NCI-H2196 (cell line): Measurements from ENCODE around the gene SLC39A11.
"Not testable (repeated sequence)": the region's sequence is repeated elsewhere in the genome, so short reads cannot be mapped to it uniquely, and the experiment has no call there.

Experiments used
- DNase-seq: peaks from one replicate; lab custom pipeline; 2025; ENCODE audit not compliant: unreplicated experiment; lab: John Stamatoyannopoulos, UW

Gene SLC39A11, protein sequence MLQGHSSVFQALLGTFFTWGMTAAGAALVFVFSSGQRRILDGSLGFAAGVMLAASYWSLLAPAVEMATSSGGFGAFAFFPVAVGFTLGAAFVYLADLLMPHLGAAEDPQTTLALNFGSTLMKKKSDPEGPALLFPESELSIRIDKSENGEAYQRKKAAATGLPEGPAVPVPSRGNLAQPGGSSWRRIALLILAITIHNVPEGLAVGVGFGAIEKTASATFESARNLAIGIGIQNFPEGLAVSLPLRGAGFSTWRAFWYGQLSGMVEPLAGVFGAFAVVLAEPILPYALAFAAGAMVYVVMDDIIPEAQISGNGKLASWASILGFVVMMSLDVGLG

DNA sequence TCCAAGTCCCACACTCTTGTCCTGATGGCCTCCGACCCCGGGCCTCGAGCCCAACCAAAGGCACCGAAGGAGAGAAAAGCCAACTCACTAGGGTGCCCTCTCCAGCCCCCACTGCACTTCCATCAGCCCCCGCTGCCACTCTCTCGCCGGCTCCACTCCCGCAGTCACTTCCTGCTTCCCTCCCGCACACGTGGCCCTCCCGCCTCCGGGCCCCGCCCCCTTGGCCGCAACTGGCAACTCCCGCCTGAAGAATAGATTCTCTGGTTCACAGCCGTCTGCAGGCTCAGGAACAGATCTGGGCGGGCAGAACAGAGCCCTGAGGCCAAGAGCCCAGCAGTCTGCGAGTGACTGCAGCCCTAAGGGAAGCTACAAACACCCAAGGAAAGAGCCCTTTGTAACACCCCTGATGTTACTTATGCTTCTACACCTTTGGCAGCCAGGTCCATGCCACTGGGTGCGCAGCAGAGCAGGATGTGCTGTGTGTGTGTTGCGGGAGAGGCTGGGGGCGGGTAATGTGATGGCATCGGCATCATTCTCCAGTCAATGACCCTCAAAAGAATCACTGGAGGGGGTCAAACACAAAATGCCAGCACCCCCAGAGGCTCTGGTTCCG lies at the start of gene SLC39A11:
SLC39A11 (minus strand) TSS at position 166 of the 613 bp plus-strand sequence. CDS start 3,924 bp downstream, outside the sequence.
- DNase-seq: peak; percentile 93

DNA sequence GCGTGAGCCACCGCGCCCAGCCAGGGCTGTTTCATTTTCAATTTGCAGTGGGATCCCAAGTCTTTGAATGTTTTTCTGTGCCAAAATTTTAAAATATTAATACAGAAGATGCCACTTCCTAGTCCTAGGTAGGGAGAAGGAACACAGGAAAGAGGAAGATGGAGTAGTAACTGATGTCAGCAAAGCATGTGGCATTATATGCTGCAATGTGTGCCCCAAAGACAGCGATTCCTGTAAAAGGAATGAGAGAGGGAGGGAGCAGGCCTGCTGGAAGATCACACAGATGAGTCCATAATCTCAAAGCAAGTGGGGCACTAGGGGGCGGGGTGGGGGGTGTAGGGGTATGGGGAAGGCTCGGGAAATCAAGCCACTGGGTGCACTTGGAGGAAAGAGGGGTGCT lies 48.9 kb upstream of the SLC39A11 start:
- DNase-seq: no peak

DNA sequence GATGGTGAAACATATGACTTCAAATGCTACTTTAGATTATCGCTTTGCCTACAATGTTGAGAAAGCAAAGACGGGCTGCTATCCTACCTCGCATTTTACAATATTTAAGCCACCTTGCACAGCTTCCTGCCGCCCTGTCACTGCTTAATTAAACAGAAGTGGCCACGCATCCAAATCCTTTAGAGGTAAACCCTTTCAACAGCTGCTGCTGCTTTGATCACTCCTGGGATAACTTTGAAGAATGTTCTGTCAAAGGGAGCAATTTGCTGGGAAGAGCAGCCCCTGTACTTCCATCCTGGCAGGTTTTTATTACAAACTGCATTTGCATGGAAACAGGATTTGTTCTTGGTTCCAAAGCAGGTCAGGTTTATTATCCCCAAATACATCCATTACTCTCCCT lies 48.1 kb upstream of the SLC39A11 start:
- DNase-seq: no peak

DNA sequence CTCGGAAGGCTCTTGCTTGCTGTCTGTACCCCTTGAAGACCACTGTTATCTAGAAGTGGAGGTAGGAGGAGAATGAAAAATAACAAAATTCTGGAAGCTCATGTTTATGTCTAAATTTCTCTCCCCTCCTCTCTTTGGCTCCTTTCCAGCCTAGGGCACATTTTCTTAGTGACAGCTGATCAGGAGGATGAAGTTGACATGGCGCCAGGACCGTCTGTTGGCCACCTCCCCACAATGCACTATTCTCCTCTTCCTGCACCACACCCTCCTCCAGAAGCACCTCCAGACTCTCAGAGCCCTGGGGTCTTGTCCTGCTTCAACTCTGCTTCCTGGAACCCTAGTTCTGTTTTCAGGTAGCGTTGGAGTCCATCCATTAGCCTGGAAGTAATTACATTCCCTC lies 46.8 kb upstream of the SLC39A11 start:
- no peak for DNase-seq

DNA sequence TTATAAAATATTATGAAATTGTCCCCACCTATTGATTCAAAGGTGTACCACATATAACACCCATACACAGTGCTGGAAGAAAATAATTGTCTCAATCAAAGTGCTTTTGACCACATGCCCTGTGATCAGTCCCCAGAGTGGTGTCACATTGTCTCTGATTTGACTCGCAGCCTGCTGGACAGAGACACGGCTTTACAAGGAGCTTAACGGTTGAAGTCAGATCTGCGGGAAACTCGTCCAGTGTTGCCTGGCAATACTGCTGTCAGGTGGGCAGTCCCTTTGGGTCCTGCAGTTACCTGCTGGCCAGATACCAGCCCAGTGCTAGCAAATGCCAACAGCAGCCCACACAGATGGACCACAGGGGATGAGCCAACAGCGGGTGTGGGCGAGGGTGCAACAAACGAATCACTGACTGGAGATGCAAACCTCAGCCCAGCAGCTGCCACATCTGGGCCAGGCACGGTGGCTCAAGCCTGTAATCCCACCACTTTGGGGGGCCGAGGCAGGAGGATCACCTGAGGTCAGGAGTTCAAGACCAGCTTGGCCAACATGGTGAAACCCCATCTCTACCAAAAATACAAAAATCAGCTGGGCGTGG lies 46.2 kb upstream of the SLC39A11 start:
- DNase-seq: no peak

DNA sequence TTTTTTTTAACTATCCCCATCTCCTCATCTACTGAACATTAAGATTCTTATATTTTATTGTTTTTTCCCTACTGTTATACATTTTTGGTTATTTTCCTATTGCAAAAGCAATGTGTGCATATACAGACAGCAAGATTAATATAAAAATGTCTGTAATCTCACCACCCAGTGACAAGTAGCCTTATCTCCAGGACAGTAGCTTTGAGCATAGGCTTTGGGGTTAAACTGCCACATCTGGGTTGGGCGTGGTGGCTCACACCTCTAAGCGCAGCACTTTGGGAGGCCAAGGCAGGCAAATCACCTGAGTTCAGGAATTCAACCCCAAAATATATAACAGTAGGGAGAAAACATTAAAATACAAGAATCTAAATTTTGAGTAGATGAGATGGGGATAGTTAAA lies 44.9 kb upstream of the SLC39A11 start:
- no peak for DNase-seq

DNA sequence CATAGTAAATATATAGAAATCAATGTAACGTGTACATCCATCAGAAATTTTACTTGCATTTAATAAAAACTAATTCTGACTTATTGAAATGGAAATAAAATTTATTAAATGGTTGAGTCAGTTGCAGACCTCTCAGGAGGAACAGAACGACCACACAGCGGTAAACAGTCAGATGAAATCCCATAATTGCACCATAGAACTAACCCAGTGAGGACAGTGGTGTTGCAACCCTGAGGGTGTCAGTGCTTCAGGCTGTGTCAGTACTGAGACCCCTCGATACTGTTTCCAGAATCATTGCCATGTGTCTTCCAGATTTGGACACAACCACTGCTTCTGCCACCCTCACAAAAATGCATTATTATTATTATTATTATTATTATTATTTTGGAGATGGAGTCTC lies 43.3 kb upstream of the SLC39A11 start:
- DNase-seq: no peak

DNA sequence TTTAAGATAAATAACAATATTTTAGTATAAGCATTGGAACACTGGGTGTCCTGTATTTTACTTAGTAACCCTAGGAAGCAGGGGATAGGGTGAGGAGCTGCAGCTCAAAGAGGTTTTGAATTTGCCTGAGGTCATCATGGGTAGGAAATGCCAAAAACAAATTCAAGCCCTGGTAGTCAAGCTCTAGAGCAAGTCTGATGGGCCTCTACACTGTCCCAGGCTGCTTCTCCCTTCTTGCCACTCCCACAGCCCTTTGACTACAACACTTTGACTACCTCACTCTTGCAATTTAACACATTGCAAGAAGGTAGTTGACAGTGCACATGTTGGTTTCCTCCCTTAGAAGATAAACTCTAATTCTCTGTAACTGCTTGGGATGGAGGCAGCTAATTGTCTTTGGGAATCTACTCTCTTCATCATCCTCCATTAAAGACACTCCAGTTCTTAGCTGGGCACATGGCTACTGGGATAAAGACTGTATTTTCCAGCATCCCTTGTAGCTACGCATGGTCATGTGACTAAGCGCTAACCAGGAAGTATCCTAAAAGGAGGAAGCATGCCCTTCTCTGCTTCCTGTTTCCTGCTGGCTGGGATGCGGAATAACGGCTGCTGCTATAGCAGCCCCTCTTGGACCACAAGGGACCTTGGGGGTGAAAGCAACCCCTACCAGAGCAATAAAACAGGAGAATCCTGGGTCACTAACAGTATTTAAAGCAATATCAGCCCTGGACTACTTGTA lies 41.6 kb upstream of the SLC39A11 start:
- DNase-seq: no peak

DNA sequence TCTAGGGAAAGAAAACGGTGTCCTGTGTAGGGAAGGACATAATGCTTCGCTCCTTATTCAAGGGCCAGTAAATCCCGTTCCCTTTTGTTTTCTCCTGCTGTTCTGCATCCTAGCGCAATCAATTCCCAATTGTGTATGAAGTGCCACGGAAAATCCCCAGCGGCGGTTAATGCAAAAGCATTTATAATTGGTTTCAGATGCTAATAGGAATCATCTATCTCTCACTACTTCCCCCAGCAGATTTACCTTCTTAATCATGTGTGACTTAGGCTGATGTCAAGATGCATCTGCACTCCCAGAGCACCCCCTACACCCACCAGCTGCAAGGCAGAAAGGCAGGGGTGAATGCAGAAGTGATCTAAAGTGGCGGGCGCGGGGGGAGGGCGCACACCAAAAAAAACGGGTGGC lies 39.6 kb upstream of the SLC39A11 start:
- DNase-seq: no peak

DNA sequence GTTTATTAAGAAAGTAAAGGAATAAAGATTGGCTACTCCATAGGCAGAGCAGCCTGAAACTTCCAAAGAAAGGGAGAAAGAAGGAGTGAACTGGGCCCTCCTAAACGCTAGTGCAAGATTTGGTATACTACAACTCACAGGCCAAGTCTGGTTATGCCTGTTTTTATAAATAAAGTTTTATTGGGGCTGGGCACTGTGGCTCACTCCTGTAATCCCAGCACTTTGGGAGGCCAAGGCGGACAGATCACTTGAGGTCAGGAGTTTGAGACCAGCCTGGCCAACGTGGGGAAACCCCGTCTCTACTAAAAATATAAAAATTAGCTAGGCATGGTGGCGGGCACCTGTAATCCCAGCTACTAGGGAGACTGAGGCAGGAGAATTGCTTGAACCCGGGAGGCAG lies 39.0 kb upstream of the SLC39A11 start:
- not testable (repeated sequence) for DNase-seq

DNA sequence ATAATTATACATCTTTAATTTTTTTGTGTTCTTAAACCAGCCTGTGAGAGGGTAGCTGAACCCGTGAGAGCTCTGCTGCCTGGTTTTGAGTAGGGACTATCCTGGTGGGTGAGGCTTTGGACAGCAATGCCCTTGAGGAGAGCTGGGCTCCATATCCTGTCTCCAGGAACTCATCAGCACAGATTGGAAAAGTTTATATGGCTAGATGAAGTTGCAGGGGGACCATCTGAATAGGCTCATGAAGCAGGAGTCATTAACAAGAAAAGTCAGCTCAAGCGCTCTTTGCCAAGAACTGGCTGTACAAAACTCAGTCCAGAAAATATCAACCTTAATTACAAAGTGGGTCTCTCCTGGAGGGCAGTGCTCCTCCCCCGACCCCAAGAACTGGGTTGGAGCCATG lies 38.5 kb upstream of the SLC39A11 start:
- DNase-seq: no peak

DNA sequence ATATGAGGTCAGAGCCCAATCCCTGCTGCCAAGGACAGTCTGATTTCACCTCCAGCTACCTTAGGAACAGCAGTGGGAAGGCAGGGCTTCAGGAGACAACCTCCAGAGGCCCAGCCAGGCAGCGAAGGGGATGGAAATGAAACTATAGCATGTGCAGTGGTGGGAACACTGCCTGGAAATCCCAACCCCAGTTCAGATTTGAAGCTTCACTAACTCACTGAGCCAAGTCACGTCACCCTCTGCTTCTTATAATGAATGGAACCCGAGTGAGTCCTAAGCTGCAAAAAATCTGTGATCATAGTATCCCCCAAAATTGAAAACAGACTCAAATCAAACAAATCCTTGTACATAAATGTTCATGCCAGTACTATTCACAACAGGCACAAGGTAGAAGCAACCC lies 36.0 kb upstream of the SLC39A11 start:
- no peak for DNase-seq

DNA sequence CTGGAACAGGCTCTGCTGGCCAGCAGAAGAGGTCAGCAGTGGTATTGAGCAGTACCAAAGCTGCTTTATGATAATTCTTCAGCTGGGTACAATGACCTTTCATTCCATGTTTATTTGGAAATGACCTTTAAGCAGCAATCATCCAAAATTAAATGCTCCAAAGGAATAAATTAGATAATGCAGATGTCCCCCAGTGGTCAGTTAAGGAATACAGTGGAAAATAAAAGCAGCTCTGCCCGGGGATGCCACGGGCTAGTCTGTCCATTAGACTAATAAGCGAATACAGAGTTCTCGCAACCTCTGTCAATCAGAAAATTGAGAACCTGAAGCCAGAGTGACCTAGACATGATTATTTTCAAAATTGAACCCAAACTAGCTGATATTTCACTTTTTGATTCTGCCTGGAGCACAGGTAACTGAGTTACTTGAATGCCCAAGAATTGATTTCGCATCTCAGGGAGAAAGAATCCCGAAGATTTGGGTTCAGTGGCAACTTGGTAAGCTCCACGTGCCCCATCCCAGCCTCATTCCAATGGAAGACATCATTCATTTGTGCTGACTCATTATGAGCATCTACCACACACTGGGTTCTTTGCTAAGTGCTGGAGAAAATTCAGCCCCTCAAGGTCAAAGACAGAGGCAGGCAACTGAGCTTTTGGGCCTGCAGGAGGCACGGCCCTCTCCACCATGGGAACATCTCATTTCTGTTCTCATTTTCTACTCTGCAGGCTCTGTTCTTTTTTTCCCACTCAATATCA lies 34.4 kb upstream of the SLC39A11 start:
- no peak for DNase-seq

DNA sequence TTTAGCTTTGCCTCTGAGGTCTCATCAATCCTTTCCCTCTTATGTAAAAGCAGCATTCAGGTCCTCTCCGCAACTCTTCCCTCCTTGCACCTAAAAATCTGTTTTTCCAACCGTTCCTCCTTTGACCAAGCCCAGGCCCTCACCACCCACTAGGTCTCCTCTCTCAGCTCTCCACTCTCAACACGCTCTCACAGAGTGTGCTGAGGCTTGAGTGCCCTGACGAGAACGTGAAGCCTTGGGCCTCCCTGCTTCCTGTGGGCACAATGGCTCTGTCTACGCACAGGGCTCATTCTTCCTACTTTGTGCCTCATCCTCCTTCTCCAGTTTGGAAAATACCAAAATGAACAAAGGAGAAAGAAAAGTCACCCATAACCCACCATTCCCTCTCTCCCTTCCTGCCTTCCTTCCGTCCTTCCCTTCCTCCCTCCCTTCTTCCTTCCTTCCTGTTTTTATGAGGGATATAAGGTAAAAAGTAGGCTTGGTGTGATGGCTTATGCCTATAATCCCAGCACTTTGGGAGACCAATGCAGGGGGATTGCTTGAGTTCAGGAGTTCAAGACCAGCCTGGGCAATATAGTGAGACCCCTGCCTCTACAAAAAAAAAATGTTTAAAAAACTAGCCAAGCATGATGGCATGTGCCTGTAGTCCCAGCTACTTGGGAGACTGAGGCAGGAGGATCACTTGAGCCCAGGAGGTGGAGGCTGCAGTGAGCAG lies 31.3 kb upstream of the SLC39A11 start:
- no peak for DNase-seq

DNA sequence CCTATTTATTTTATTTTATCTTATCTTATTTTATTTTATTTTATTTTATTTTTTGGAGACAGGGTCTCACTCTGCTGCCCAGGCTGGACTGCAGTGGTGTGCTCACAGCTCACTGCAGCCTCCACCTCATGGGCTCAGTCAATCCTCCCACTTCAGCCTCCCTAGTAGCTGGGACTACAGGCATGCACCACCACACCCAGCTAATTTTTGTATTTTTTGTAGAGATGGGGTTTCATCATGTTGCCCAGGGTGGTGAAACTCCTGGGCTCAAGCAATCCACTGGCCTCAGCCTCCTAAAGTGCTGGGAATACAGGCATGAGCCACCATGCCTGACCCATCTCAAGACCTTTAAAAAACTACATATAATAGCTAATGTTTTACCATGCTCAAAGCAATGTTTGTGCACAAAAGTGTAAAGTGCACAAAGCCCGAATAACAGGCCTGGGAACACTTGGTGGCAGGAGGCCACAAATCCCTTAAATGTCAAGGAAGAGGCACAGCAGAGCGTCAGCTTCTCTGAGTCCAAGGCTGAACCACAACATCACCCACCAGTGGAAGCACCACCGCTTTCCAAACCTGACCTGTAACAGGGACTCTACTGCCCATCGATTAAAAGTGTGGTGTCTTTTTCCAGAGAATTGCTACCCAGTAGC lies 30.6 kb upstream of the SLC39A11 start:
- no peak for DNase-seq

DNA sequence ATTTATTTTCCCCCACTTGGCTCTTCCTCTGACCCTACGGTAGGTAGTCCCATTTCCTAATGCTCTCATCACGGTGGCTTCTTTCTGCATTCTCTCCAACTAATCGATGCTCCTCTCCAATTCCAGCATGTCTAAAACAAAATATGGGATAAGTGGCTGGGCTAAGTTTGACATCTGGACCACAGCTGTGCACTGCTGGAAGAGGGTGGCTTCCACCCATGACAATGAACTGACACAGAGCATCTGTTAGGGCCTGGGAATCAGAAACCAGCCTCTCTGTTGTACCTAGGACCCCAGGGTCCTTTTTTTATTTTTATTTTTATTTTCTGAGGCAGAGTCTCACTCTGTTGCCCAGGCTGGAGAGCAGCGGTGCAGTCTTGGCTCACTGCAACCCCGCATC lies 29.0 kb upstream of the SLC39A11 start:
- no peak for DNase-seq

DNA sequence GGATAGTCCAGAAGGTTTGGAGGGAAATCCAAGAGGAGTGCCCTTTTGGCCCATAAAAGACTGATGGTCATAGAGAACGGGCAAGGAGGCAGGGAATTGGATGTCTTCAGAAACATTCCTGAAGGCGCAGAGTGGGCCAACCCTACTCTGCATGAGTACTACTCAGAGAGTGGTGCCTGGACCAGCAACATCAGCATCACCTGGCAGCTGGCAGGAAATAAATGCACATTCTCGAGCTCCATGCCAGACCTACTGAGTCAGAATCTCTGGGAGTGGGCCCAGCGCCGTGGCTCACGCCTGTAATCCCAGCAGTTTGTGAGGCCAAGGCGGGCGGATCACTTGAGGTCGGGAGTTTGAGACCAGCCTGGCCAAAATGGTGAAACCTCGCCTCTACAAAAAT lies 27.1 kb upstream of the SLC39A11 start:
- DNase-seq: no peak

DNA sequence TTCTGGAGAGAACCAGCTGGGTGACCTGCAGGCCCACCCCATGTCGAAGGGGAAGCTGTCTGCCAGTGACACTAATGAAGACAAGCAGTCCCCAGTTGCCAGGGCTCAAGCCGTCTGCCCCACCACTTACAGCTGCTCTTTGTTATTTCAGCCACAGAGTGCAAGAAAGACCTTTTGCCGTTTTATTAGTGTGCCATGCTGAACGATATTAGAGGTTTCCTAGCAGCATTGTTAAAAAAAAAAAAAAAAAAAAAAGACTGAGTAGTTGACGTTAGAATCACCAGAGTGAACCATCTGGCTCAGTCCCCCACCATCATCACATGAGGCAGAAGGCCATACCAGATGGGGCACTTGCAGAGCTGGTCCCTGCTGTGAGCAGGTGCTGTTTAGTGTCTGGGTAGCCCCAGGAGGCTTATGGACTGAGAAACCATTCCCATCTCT lies 26.5 kb upstream of the SLC39A11 start:
- no peak for DNase-seq

DNA sequence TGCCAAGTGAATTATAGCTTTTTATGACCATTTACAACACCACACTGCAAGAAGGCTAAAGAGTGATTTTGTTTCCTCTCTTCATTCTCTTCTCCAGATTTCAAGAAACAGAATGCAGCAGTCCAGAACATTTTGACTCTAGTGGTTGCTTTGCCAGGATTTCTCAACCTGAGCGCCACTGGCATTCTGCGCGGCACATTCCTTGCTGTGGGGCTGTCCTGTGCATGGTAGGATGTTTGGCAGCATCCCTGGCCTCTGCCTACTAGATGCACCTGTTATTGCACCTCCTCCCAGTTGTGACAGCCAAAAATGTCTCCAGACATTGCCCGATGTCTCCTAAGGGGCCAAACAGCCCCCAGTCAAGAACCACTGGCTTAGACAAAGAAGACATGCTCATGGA lies 25.7 kb upstream of the SLC39A11 start:
- no peak for DNase-seq

DNA sequence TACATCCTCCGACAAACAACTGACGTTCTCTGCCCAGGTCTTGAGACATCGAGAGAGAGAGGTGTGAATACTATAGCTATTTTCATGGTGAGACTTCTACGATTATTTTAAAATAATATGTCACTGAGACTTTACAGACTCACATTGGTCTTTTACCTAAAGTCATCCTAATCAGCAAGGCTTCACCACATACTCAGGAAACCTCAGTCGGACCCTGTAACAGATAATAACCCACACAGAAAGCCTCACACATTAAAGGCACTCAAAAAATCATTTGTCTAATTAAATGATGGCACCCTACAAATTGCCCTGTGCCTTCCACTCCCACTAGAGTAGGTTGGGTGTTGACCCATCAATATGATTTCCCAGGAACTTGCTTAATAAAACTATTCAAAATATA lies 19.8 kb upstream of the SLC39A11 start:
- no peak for DNase-seq
